ENCODE data around the gene TADA2B.

The TADA2B gene

DNA sequence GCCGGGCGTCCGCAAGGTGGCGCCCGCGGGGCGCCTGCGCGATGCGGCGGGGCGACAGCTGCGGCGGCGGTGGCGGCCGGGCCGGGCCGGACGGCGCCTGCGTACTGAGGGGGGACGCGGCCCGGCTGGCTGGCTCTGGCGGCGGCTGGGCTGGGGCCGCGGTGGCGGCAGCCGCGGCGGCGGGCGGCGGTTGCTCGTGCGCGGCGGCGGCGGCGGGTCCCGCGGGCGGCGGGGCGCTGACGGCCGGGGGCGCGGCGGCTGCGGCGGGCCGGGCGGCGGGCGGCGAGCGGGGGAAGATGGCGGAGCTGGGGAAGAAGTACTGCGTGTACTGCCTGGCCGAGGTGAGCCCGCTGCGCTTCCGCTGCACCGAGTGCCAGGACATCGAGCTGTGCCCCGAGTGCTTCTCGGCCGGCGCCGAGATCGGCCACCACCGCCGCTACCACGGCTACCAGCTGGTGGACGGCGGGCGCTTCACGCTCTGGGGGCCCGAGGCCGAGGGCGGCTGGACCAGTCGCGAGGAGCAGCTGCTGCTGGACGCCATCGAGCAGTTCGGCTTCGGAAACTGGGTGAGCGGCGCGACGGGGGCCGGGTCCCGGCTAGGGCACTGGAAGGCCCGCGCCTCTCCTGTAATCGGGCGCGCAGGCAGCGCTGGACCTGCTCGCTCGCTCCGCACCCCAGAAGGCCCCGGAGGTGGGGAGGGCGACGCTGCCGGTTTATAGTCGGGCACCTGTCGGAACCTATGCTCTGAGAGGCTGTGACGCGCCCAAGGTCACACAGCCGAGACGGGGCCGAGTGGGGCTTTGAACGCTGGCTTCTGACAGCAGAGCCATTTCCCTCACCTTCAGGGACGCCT lies at the start of gene TADA2B:
Gene TADA2B, plus strand, starts transcription at position 89 of the 853 bp plus-strand sequence. Its CDS starts 208 bp downstream, at position 297.
- DNase-seq: peak; percentile 36

- no peak for DNase-seq
These were observed 46.7 kb upstream of the TADA2B start for GRCh38 chr4:6996481-6996880.

DNA sequence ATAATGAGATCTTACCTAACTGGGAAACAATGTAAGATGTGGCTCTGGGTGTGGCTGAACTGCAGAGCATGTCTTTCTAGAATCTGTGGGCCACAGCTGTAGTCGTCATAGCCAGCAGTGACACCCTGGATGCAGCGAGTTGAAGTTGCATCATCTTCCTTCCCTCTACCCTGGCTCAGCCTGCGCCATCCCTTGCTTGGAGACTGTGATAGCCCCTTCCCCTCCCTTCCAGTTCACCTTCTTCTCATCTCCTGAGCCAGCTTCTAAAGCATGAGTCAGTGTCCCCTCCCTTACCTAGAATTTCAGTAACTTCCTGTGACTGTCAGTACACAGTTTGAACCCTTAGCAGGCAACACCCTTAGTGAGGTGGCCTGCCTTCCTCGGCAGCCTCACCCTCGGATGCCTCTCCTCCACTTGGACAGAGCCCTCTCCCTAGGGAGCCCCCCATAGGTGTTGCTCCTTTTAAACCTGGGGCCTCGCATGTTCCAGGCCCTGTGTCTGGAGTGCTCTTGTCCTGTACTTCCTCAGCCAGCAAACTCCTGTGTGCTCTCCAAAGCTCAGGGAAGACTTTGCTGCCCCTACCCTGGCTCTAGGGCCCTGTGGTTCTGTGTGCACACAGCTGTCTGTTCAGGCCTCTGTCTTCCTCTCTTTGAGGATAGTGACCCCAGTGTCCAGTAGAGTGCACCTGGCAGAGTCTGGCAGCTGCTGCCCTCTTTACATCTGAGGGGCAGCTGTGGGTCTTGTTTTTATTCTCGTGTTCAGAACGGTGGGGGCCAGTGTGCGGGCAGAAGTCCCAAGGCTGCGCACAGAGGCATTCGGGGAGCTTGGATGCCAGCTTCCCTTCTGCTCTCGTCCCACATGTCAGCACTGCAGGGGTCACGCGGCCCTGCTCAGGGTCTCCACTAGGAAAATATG lies 43.7 kb upstream of the TADA2B start:
- DNase-seq: no peak

- DNase-seq: no peak
These were observed 42.6 kb upstream of the TADA2B start for GRCh38 chr4:7000421-7001176.

DNA sequence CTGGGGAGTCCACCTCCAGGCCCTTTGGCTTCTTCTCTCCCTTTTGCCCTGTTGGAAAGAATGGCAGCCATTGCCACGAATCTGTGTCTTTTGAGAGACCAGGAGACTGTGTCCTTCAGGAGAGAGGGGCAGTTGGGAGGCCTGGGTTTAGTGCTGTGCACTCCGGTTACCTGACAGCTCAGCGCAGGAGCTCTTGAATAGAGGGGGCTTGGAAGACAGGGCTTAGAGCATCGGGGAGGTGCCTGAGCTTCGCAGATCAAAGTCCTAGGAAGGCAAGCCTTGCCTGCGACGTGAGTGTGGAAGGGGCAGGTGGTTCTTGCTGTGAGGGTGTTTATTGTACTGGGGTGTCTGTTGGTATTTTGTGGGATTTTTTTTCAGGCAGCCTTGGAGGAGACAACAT lies 41.9 kb upstream of the TADA2B start:
- DNase-seq: no peak

- DNase-seq: no peak
These were observed 40.8 kb upstream of the TADA2B start for GRCh38 chr4:7002336-7002735.

GRCh38 chr4:7003176-7003878 lies 39.8 kb upstream of the TADA2B start:
- no peak for DNase-seq

DNA sequence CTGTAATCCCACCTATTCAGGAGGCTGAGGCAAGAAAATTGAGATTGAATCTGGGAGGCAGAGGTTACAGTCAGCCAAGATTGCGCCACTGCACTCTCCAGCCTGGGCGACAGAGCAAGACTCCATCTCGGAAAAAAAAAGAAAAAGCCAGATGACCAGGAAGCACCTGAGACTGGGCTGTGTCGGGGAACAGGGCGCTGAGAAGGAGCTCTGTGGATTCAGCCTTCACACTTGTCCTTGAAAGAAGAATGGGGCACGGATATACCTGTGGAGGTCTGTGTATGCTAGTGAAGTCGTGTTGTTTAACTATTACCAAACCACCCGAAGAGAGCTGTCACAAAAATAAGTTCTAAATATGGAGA lies 39.3 kb upstream of the TADA2B start:
- no peak for DNase-seq

DNA sequence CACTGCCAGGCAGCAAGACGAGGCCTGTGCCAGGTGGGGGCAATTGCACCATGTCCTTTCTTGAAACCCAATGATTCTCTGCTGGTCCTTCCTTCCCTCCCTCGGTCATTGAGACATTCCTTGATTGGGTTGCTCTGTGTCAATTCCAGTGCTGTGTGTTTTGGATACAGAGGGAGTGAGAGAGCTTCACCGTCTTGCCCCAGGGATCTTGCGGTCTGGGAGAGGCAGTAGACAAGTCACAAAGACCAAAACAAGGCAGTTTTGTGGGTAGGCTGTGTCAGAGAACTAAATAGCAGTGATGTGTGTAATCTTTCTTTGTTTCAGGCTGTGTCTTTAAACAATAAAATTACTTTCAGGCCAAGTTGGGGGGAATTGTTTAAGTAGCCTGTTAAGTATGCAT lies 38.8 kb upstream of the TADA2B start:
- DNase-seq: no peak

DNA sequence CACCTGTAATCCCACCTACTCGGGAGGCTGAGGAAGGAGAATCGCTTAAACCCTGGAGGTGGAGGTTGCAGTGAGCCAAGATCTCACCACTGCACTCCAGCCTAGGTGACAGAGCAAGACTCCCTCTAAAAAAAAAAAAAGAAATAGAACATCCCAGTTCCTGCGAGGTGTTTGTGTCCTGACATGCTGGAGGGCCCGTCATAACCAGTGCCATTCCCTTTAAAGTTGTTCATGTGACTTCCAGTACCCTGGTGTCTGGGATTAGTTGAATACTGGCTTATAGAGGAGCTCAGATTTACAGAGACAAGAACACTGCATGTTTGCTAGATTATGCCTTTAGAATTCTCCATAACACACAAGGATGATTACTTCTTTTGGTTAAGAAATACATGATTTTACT lies 37.6 kb upstream of the TADA2B start:
- no peak for DNase-seq

- DNase-seq: no peak
These were observed 36.8 kb upstream of the TADA2B start for GRCh38 chr4:7006411-7006810.

GRCh38 chr4:7007142-7007907 lies 35.8 kb upstream of the TADA2B start:
- DNase-seq: no peak

- no peak for DNase-seq
These were observed 35.2 kb upstream of the TADA2B start for GRCh38 chr4:7007944-7008343.

- DNase-seq: no peak
These were observed 33.6 kb upstream of the TADA2B start for GRCh38 chr4:7009564-7009963.

- DNase-seq: no peak
These were observed 30.0 kb upstream of the TADA2B start for GRCh38 chr4:7013175-7013574.

- no peak for DNase-seq
These were observed 28.4 kb upstream of the TADA2B start for GRCh38 chr4:7014815-7015214.

GRCh38 chr4:7015383-7016035 lies 27.7 kb upstream of the TADA2B start:
- no peak for DNase-seq

DNA sequence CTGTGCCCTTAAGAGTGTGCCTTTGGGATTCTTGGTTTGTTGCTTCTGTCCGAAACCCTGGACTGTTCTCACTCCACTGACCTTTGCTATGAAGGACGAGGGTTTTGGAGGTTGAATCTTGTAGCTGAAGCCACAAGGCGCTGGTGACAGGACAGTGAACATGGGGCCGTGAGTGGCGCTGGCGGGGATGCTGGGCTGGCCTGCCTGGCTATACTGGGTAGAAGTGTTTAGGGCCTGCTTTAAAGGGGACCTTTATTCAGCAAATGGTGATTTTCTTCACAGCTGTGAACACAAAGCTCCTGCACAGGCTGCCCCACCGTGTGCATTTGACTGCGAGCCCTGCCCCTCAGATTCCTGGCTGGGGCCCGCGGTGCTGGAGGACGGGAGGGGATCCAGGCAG lies 27.1 kb upstream of the TADA2B start:
- DNase-seq: no peak

DNA sequence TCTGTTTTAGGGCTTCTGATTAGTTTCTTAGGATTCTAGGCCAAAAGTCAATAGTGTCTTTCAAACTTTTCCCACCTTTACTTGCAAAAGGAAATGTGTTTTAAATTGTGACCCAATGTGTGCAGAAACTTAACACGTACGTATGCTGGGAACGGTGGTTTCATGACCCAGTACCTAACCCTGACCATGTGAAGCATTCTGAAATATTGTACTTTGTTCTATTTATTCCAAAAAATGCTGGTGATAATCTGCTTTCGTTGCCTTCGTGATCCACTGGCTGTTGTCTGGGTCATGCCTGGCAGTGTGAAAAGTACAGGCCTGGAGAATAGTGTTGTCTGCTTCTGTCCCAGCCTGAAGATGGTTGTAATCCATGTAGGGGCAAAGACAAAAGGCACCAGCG lies 26.7 kb upstream of the TADA2B start:
- DNase-seq: no peak

- DNase-seq: no peak
These were observed 25.6 kb upstream of the TADA2B start for GRCh38 chr4:7017446-7018048.

GRCh38 chr4:7018281-7018680 lies 24.9 kb upstream of the TADA2B start:
- no peak for DNase-seq
